ENCODE data around the gene ELOVL2. TPM values are rescaled to one million over a fixed set of nuclear protein-coding genes. Genes with fewer than 3 reads are reported as not detected.

The ELOVL2 gene
- total and polyA plus RNA-seq, 3 experiments from 2014 or later = not detected

GRCh38 chr6:11039040-11039439 is 5.1 kb downstream of the ELOVL2 start:
- no peaks in the 10 kb centered on the region for H3K36me3 Mint-ChIP-seq
- no peak overlapping the region for H3K4me3 Mint-ChIP-seq
- H3K4me1 Mint-ChIP-seq = peaks cover 8 to 10% (median 9%) of the 10 kb centered on the region in 3 donors
- Histone ChIP-seq H3K27ac (ENCODE audit: low read depth, low read length) (no peak overlapping the region), H3K9me3 (ENCODE audit: low read length) (no peaks in the 10 kb centered on the region), H3K36me3 (ENCODE audit: insufficient read depth, low read length) (no peaks in the 10 kb centered on the region), H3K4me3 (ENCODE audit: low read length) (no peak overlapping the region), H3K27me3 (ENCODE audit: insufficient read depth, low read length, poor library complexity, severe bottlenecking) (peaks cover 4% of the 10 kb centered on the region), H3K4me1 (ENCODE audit: insufficient read depth, low read length) (no peaks in the 10 kb centered on the region)
- no peak overlapping the region for H3K27ac Mint-ChIP-seq
- H3K27me3 Mint-ChIP-seq = peaks cover 45 to 70% of the 10 kb centered on the region in 2 donors
- ChIA-PET CTCF (interaction anchor here (2.1 kb wide), 1 partner anchor 11 kb away, joined by 6 read pairs; no protein-coding TSS in a partner anchor), POLR2A (no interaction called here)
- peaks cover 0 to 3% (median 0%) of the 10 kb centered on the region in 5 donors for H3K9me3 Mint-ChIP-seq
- DNase-seq = no peak

GRCh38 chr6:11036977-11037430 is 7.1 kb downstream of the ELOVL2 start:
- no peaks in the 10 kb centered on the region for H3K36me3 Mint-ChIP-seq
- Histone ChIP-seq H3K9me3 (ENCODE audit: low read length) (no peaks in the 10 kb centered on the region), H3K27ac (ENCODE audit: low read depth, low read length) (no peak overlapping the region), H3K36me3 (ENCODE audit: insufficient read depth, low read length) (no peaks in the 10 kb centered on the region), H3K4me1 (ENCODE audit: insufficient read depth, low read length) (no peaks in the 10 kb centered on the region), H3K27me3 (ENCODE audit: insufficient read depth, low read length, poor library complexity, severe bottlenecking) (peaks cover 4% of the 10 kb centered on the region), H3K4me3 (ENCODE audit: low read length) (no peak overlapping the region)
- no peak overlapping the region for H3K4me3 Mint-ChIP-seq
- CTCF ChIA-PET = interaction anchor here (2.1 kb wide), 1 partner anchor 9 kb away, joined by 6 read pairs; no protein-coding TSS in a partner anchor
- no peak overlapping the region for H3K27ac Mint-ChIP-seq
- H3K9me3 Mint-ChIP-seq = no peaks in the 10 kb centered on the region
- POLR2A ChIA-PET = no interaction called here
- DNase-seq = no peak
- no peaks in the 10 kb centered on the region for H3K4me1 Mint-ChIP-seq
- H3K27me3 Mint-ChIP-seq = peaks cover 30 to 71% of the 10 kb centered on the region in 2 donors

- DNase-seq = no peak
- Histone ChIP-seq H3K4me3 (ENCODE audit: low read length) (no peak overlapping the region), H3K27me3 (ENCODE audit: insufficient read depth, low read length, poor library complexity, severe bottlenecking) (peaks cover 4% of the 10 kb centered on the region), H3K4me1 (ENCODE audit: insufficient read depth, low read length) (no peaks in the 10 kb centered on the region), H3K27ac (ENCODE audit: low read depth, low read length) (no peak overlapping the region), H3K9me3 (ENCODE audit: low read length) (no peaks in the 10 kb centered on the region), H3K36me3 (ENCODE audit: insufficient read depth, low read length) (no peaks in the 10 kb centered on the region)
- H3K36me3 Mint-ChIP-seq = no peaks in the 10 kb centered on the region
- H3K9me3 Mint-ChIP-seq = no peaks in the 10 kb centered on the region
- no peaks in the 10 kb centered on the region for H3K4me1 Mint-ChIP-seq
- ChIA-PET POLR2A (no interaction called here), CTCF (no interaction called here)
- no peak overlapping the region for H3K4me3 Mint-ChIP-seq
- peaks cover 29 to 71% of the 10 kb centered on the region in 2 donors for H3K27me3 Mint-ChIP-seq
- H3K27ac Mint-ChIP-seq = no peak overlapping the region
Measured at GRCh38 chr6:11036351-11036740, 7.8 kb downstream of the ELOVL2 start.

- no peak overlapping the region for H3K4me3 ChIP-seq (ENCODE audit: low read length)
- no peaks in the 10 kb centered on the region for H3K36me3 ChIP-seq (ENCODE audit: insufficient read depth, low read length)
- Mint-ChIP-seq H3K27me3 (peaks cover 29 to 71% of the 10 kb centered on the region in 2 donors), H3K4me1 (no peaks in the 10 kb centered on the region), H3K9me3 (no peaks in the 10 kb centered on the region), H3K4me3 (no peak overlapping the region), H3K27ac (no peak overlapping the region), H3K36me3 (no peaks in the 10 kb centered on the region)
- H3K27me3 ChIP-seq (ENCODE audit: insufficient read depth, low read length, poor library complexity, severe bottlenecking) = peaks cover under 1% of the 10 kb centered on the region
- ChIA-PET POLR2A (no interaction called here), CTCF (no interaction called here)
- no peaks in the 10 kb centered on the region for H3K9me3 ChIP-seq (ENCODE audit: low read length)
- no peak for DNase-seq
- no peaks in the 10 kb centered on the region for H3K4me1 ChIP-seq (ENCODE audit: insufficient read depth, low read length)
- H3K27ac ChIP-seq (ENCODE audit: low read depth, low read length) = no peak overlapping the region
Measured at GRCh38 chr6:11035616-11036350, 8.3 kb downstream of the ELOVL2 start.

- Histone ChIP-seq H3K4me1 (ENCODE audit: insufficient read depth, low read length) (no peaks in the 10 kb centered on the region), H3K9me3 (ENCODE audit: low read length) (no peaks in the 10 kb centered on the region), H3K27ac (ENCODE audit: low read depth, low read length) (no peak overlapping the region), H3K4me3 (ENCODE audit: low read length) (no peak overlapping the region), H3K36me3 (ENCODE audit: insufficient read depth, low read length) (no peaks in the 10 kb centered on the region), H3K27me3 (ENCODE audit: insufficient read depth, low read length, poor library complexity, severe bottlenecking) (no peaks in the 10 kb centered on the region)
- Mint-ChIP-seq H3K4me1 (no peaks in the 10 kb centered on the region), H3K4me3 (no peak overlapping the region), H3K36me3 (no peaks in the 10 kb centered on the region), H3K27ac (no peak overlapping the region), H3K27me3 (peaks cover 31 to 76% of the 10 kb centered on the region in 2 donors), H3K9me3 (no peaks in the 10 kb centered on the region)
- CTCF ChIA-PET = no interaction called here
- DNase-seq = no peak
- POLR2A ChIA-PET = no interaction called here
Measured at GRCh38 chr6:11033825-11034224, 10.3 kb downstream of the ELOVL2 start.

- H3K4me3 Mint-ChIP-seq = no peak overlapping the region
- peak overlapping the region in 1 of 8 donors; percentile 47 for H3K27ac Mint-ChIP-seq
- ChIA-PET POLR2A (no interaction called here), CTCF (no interaction called here)
- H3K4me1 ChIP-seq (ENCODE audit: insufficient read depth, low read length) = no peaks in the 10 kb centered on the region
- no peak for DNase-seq
- H3K36me3 ChIP-seq (ENCODE audit: insufficient read depth, low read length) = no peaks in the 10 kb centered on the region
- H3K27me3 ChIP-seq (ENCODE audit: insufficient read depth, low read length, poor library complexity, severe bottlenecking) = peaks cover 7% of the 10 kb centered on the region
- H3K36me3 Mint-ChIP-seq = no peaks in the 10 kb centered on the region
- H3K4me3 ChIP-seq (ENCODE audit: low read length) = no peak overlapping the region
- H3K4me1 Mint-ChIP-seq = no peaks in the 10 kb centered on the region
- H3K27me3 Mint-ChIP-seq = peaks cover 16 to 75% of the 10 kb centered on the region in 2 donors
- no peak overlapping the region for H3K27ac ChIP-seq (ENCODE audit: low read depth, low read length)
- H3K9me3 ChIP-seq (ENCODE audit: low read length) = no peaks in the 10 kb centered on the region
- no peaks in the 10 kb centered on the region for H3K9me3 Mint-ChIP-seq
Measured at GRCh38 chr6:11030904-11031303, 13.2 kb downstream of the ELOVL2 start.

- CTCF ChIA-PET = interaction anchor here (1.5 kb wide), 1 partner anchor 14 kb away, joined by 4 read pairs; no protein-coding TSS in a partner anchor
- Histone ChIP-seq H3K9me3 (ENCODE audit: low read length) (no peaks in the 10 kb centered on the region), H3K27ac (ENCODE audit: low read depth, low read length) (no peak overlapping the region), H3K36me3 (ENCODE audit: insufficient read depth, low read length) (no peaks in the 10 kb centered on the region), H3K4me1 (ENCODE audit: insufficient read depth, low read length) (no peaks in the 10 kb centered on the region), H3K27me3 (ENCODE audit: insufficient read depth, low read length, poor library complexity, severe bottlenecking) (peaks cover 7% of the 10 kb centered on the region), H3K4me3 (ENCODE audit: low read length) (no peak overlapping the region)
- Mint-ChIP-seq H3K4me1 (no peaks in the 10 kb centered on the region), H3K36me3 (no peaks in the 10 kb centered on the region), H3K27ac (no peak overlapping the region), H3K4me3 (no peak overlapping the region), H3K9me3 (no peaks in the 10 kb centered on the region), H3K27me3 (peaks cover 4 to 73% of the 10 kb centered on the region in 2 donors)
- POLR2A ChIA-PET = no interaction called here
- DNase-seq = no peak
Measured at GRCh38 chr6:11028959-11029358, 15.1 kb downstream of the ELOVL2 start.

GRCh38 chr6:11027565-11028110 is 16.5 kb downstream of the ELOVL2 start:
- Histone ChIP-seq H3K27ac (ENCODE audit: low read depth, low read length) (no peak overlapping the region), H3K27me3 (ENCODE audit: insufficient read depth, low read length, poor library complexity, severe bottlenecking) (peaks cover 7% of the 10 kb centered on the region), H3K4me3 (ENCODE audit: low read length) (no peak overlapping the region), H3K9me3 (ENCODE audit: low read length) (no peaks in the 10 kb centered on the region), H3K36me3 (ENCODE audit: insufficient read depth, low read length) (no peaks in the 10 kb centered on the region), H3K4me1 (ENCODE audit: insufficient read depth, low read length) (no peaks in the 10 kb centered on the region)
- H3K27me3 Mint-ChIP-seq = peaks cover 4 to 64% of the 10 kb centered on the region in 2 donors
- no peak overlapping the region for H3K4me3 Mint-ChIP-seq
- ChIA-PET POLR2A (no interaction called here), CTCF (interaction anchor here (1.3 to 2.1 kb wide), 2 partner anchors 10 to 18 kb away, joined by 3 to 6 read pairs; no protein-coding TSS in a partner anchor)
- no peaks in the 10 kb centered on the region for H3K36me3 Mint-ChIP-seq
- H3K9me3 Mint-ChIP-seq = no peaks in the 10 kb centered on the region
- no peak for DNase-seq
- no peak overlapping the region for H3K27ac Mint-ChIP-seq
- no peaks in the 10 kb centered on the region for H3K4me1 Mint-ChIP-seq

Measured in CD8-positive, alpha-beta memory T cell (primary cell).